Measurements from ENCODE around the gene SLC26A9.

Gene SLC26A9

GRCh38 chr1:205948039-205948438 is 4.8 kb upstream of the SLC26A9 start:
- no peak for DNase-seq

GRCh38 chr1:205947024-205947423 is 3.8 kb upstream of the SLC26A9 start:
- no peak for DNase-seq

GRCh38 chr1:205945069-205945468 is 1.8 kb upstream of the SLC26A9 start:
- DNase-seq, result no peak

GRCh38 chr1:205944525-205944924 is 1.3 kb upstream of the SLC26A9 start:
- no peak for DNase-seq

- DNase-seq, result peak; percentile 41
These were observed 561 bp downstream of the SLC26A9 start for GRCh38 chr1:205942631-205943159.

GRCh38 chr1:205940710-205941109 is 2.5 kb downstream of the SLC26A9 start:
- no peak for DNase-seq

- no peak for DNase-seq
These were observed 3.4 kb downstream of the SLC26A9 start for GRCh38 chr1:205939690-205940330.

- no peak for DNase-seq
These were observed 4.6 kb downstream of the SLC26A9 start for GRCh38 chr1:205938682-205939081.

GRCh38 chr1:205936846-205937586 is 6.2 kb downstream of the SLC26A9 start:
- DNase-seq, result peak; percentile 92

GRCh38 chr1:205936311-205936710 is 6.9 kb downstream of the SLC26A9 start:
- DNase-seq, result no peak

- DNase-seq, result no peak
These were observed 7.4 kb downstream of the SLC26A9 start for GRCh38 chr1:205935869-205936268.

GRCh38 chr1:205934788-205935187 is 8.5 kb downstream of the SLC26A9 start:
- DNase-seq, result no peak

- DNase-seq, result peak; percentile 91
These were observed 9.3 kb downstream of the SLC26A9 start for GRCh38 chr1:205933671-205934618.

GRCh38 chr1:205932776-205933175 is 10.5 kb downstream of the SLC26A9 start:
- DNase-seq, result no peak

- no peak for DNase-seq
These were observed 12.4 kb downstream of the SLC26A9 start for GRCh38 chr1:205930799-205931281.

- DNase-seq, result no peak
These were observed 13.1 kb downstream of the SLC26A9 start for GRCh38 chr1:205930195-205930577.

GRCh38 chr1:205929496-205930194 is 13.6 kb downstream of the SLC26A9 start:
- DNase-seq, result no peak

GRCh38 chr1:205928317-205928716 is 14.9 kb downstream of the SLC26A9 start:
- no peak for DNase-seq

GRCh38 chr1:205927676-205928075 is 15.6 kb downstream of the SLC26A9 start:
- no peak for DNase-seq

- no peak for DNase-seq
These were observed 16.0 kb downstream of the SLC26A9 start for GRCh38 chr1:205927247-205927646.

- DNase-seq, result no peak
These were observed 16.6 kb downstream of the SLC26A9 start for GRCh38 chr1:205926636-205927035.

GRCh38 chr1:205926213-205926612 is 17.0 kb downstream of the SLC26A9 start:
- DNase-seq, result no peak
